Activated T-cell treated with anti-CD3 and anti-CD28 coated beads for 24 hours (primary cell): ENCODE measurements around the gene DOCK2.
"Not testable (repeated sequence)": the region's sequence is repeated elsewhere in the genome, so short reads cannot be mapped to it uniquely, and the experiment has no call there.

Experiments
- DNase-seq: peaks from one replicate; pipeline ENCODE4 v3.0.0-alpha.2; 2020; ENCODE audit warnings: low read depth

DOCK2 gene

GRCh38 chr5:169944115-169944514 is 307.0 kb downstream of the DOCK2 start:
- DNase-seq = no peak

DNA sequence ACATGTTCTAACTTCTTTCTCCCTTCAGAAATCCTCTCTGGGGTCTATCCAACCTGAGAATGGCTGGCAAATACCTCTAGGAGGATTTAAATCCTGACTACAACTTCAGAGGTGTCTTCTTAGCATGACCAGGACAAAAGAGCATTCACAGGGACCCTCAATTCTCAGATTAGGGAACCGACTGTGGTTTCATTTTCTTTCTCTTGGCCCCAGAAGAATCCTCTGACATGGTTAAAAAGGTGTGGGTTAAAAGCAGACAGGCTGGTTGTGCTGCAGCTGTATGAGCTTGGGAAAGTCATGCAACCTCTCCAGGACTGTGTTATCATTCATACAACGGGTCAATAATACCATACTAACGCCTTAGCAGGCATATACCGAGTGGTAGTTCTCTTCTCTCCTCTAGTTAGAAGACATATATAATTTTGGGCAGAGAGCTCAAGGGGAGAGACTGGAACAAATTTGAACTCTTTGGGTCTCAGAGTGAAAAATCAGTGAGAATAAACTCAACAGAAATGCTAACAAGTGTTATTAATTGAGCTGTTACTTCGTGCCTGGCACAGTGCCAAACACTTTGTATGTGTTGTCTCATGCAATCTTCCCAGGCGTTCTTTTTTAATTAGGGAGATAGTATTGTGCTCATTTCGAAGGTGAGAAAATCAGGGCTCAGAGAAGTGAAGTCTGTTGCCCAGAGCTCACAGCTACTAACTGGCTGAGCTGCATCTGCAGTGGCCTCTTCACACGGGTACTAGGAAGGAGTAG is 308.0 kb downstream of the DOCK2 start:
- DNase-seq = no peak

- no peak for DNase-seq
These were observed 308.8 kb downstream of the DOCK2 start for GRCh38 chr5:169945831-169946261.

- no peak for DNase-seq
These were observed 309.7 kb downstream of the DOCK2 start for GRCh38 chr5:169946743-169947295.

GRCh38 chr5:169950333-169950732 is 313.3 kb downstream of the DOCK2 start:
- DNase-seq = no peak

- not testable (repeated sequence) for DNase-seq
These were observed 316.1 kb downstream of the DOCK2 start for GRCh38 chr5:169953196-169953595.

GRCh38 chr5:169954786-169955185 is 317.7 kb downstream of the DOCK2 start:
- DNase-seq = no peak

DNA sequence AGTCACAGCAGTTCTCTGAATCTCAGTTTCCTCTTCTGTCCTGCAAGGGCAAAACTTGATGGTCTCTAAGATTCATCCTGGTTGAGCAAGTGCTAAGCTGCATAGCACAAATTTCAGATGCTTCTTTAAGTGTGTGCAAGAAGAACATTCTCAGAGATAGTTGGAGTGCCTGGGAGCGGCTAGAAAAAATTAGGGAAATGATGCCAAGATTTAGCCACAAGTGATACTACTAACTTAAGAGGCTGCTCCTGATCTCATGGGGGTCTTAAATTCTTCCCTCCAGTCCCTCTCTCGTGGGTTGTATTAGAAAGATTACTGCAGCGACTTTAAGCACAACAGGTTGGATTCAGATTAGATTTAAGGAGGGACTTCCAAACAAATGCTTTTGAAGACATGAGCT is 319.1 kb downstream of the DOCK2 start:
- DNase-seq = no peak

GRCh38 chr5:169956756-169957155 is 319.7 kb downstream of the DOCK2 start:
- DNase-seq = no peak

DNA sequence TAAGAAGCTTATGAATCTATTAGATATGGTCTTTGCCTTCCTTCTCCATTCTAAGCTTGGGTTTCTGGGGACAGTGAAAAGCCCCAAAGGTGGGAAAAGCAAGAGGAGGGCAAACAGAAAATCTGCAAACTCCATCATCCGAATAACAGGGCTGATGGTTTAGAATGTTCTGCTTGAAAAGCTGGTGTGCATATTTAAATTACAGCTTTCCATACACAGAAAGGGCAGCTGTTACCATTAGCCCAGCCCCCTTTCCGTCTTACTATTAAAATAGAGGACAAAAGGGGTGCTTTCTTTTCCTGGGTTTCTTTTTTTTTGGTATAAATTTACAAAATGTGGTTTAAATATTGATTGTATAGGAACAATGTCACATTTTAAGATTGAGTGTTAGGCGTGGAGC is 321.2 kb downstream of the DOCK2 start:
- no peak for DNase-seq

GRCh38 chr5:169960659-169961058 is 323.6 kb downstream of the DOCK2 start:
- DNase-seq = no peak

DNA sequence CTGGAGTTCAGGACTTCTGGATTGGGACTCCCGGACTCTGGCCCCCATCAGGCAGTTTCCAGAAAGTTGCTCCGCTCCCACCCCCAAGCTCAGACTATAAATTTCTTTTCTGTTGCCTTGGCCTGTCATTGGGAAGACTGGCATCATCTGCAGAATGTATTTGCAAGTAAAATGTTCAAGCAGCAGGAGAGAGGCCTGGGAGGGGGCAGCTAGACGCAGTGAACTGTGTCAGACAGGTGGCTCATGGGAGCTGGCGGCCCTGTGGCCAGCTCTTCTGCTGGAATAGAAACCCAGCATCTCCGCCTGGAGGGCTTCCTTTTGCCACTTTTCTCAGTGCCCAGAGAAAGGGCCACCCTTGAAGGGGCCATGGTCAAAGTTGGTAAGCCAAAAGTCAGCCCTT is 327.2 kb downstream of the DOCK2 start:
- DNase-seq = no peak

DNA sequence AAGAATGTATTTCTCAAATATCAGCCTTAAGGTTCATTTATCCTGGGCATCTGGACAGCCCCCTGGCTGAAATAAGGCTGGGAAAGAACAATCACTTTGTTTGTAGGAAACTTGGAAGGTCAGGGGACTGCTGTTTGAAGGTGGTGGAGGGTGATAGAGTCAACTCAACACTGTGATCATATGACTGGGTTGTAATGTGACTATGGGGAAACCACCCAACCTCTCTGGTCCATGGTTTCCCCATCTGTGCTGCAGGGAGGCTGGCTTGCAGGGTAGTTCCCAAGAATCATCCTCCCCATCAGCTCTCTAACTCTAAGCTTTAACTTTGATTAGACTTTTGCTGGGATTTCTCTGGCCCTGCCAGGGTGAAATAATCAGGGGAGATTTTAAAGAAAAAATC is 333.3 kb downstream of the DOCK2 start:
- DNase-seq = no peak

GRCh38 chr5:169970911-169971765 is 334.1 kb downstream of the DOCK2 start:
- no peak for DNase-seq

GRCh38 chr5:169971780-169972179 is 334.7 kb downstream of the DOCK2 start:
- no peak for DNase-seq

DNA sequence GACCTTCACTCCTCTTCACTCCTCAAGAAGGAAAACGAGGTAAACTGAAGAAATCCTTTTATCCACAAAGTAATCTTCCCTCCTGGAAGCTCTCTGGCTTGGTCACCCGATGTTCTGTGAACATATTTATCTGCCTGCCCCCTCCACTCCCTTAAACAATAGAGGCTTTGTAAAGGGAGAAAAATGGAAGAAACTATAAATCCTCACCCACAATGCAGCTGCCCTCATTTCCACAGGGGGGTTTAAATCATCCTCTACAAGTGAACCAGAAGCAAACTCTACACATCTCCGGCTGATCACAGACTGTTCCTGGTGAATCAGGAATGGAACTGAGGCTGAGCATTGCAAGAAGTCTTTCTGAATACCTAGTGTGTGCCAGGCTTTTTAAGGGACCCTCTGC is 336.0 kb downstream of the DOCK2 start:
- DNase-seq = no peak

GRCh38 chr5:169974121-169974770 is 337.2 kb downstream of the DOCK2 start:
- DNase-seq = no peak

DNA sequence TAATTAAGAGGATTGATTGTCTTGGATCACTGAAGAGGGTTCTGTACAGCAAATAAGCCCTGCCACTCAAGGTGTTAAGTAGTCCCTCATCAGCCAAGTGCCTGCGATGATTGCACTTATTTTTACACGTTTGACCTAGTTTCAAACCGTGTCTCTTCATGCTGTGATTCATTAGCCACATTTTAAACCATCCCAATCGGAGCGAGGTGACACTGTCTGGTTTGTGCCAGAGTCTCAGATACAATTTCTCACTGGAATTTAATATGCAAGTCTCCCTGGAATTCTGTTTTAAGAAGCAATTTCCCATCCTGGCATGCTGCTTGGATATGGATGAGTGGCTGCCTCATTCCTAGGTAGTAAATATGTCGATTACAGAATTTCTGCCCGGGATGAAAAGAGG is 341.6 kb downstream of the DOCK2 start:
- no peak for DNase-seq

- DNase-seq = no peak
These were observed 342.8 kb downstream of the DOCK2 start for GRCh38 chr5:169979871-169980270.

- DNase-seq = peak; percentile 3
These were observed 343.5 kb downstream of the DOCK2 start, which contains the start of gene INSYN2B for GRCh38 chr5:169980418-169981053. INSYN2B (minus strand) TSS chr5:169980495; CDS start chr5:169883898, 96,597 bp downstream.

DNA sequence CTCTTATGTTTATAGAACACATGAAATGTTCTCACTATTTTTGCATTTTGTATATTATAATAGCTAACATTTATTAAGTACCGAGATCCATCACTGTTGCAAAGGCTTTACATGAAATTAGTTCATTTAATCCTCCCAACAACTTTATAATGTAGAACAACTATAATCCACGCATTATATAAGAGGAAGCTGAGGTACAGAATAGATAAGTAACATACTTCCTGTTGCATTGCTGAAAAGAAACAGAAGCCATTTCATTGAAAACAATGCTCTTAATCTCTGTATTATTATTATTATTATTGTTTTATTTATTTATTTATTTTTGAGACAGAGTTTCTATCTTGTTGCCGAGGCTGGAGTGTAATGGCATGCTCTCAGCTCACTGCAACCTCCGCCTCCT is 351.1 kb downstream of the DOCK2 start:
- DNase-seq = no peak

DNA sequence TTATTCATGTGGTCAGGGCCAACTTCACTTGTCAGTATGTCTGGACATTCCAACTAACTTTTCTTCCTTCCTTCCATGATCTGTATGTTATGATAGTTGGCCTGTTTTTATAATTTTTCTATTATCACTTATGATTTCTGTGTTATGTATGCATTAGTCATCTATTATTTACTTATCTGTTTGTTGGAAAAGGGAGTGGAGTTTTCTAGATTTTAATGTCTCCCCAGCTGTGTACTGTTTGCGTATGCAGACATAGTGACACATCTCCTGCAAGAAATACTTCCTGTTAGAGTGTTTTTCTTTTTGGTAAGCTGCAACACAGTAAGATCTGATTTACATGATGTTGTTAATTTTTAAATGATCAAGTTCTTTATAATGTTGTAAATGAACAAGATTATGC is 351.9 kb downstream of the DOCK2 start:
- DNase-seq = no peak
